ENCODE measurements around the gene TMPRSS6.

GRCh38 chr22:37105990-37106389, 3.5 kb downstream of the TMPRSS6 start:
- no peak for TF ChIP-seq CTCF (IDR thresholded peaks at IDR 0.05)
- no peak for TF ChIP-seq POLR2A (IDR thresholded peaks at IDR 0.05)
- TF ChIP-seq EP300 (IDR thresholded peaks at IDR 0.05): no peak
